GM23338 (cell line): ENCODE data around the gene PCSK5. TPM values are rescaled to one million over a fixed set of nuclear protein-coding genes. Genes with fewer than 3 reads are reported as not detected.

Experiments
- ATAC-seq: fragments of 200-7000 bp; cut with Tn5 transposase; 3 replicates; pipeline ENCODE4 v1.9.1; 2020
- DNase-seq: peaks from one replicate; pipeline ENCODE4 v3.0.0-alpha.2; 2015; ENCODE audit warnings: low spot score
- H2AFZ ChIP-seq: fragments of 200-600 bp; sonication (generic); 2 replicates; pipeline ENCODE4 v1.8.0; 2016; ENCODE audit warnings: antibody characterized with exemption, mild to moderate bottlenecking, moderate library complexity
- H3F3A ChIP-seq: fragments of 200-600 bp; sonication (generic); replicated peaks from 2 replicates; pipeline ENCODE4 v1.8.0; 2017; ENCODE audit warnings: antibody characterized with exemption, mixed run types, low read depth
- H3K27ac ChIP-seq: fragments of 200-600 bp; sonication (generic); 2 replicates; pipeline ENCODE4 v1.6.1; 2016; ENCODE audit warnings: low read depth
- H3K27me3 ChIP-seq: fragments of 200-600 bp; sonication (generic); 2 replicates; pipeline ENCODE4 v1.8.0; 2016; ENCODE audit warnings: mild to moderate bottlenecking, mixed run types, moderate library complexity; ENCODE audit not compliant: insufficient read depth
- H3K36me3 ChIP-seq: fragments of 200-600 bp; sonication (generic); 2 replicates; pipeline ENCODE4 v1.8.0; 2016; ENCODE audit warnings: mild to moderate bottlenecking; ENCODE audit not compliant: insufficient read depth
- H3K4me1 ChIP-seq: fragments of 200-600 bp; sonication (generic); 2 replicates; pipeline ENCODE4 v1.8.0; 2016; ENCODE audit warnings: mild to moderate bottlenecking, moderate library complexity; ENCODE audit not compliant: insufficient read depth
- H3K4me2 ChIP-seq: fragments of 200-600 bp; sonication (generic); 2 replicates; pipeline ENCODE4 v1.7.1; 2017; ENCODE audit warnings: mixed run types
- H3K4me3 ChIP-seq: fragments of 200-600 bp; sonication (generic); 2 replicates; pipeline ENCODE4 v1.6.1; 2016; ENCODE audit warnings: mixed run types
- H3K79me2 ChIP-seq: fragments of 200-600 bp; sonication (generic); replicated peaks from 2 replicates; pipeline ENCODE4 v1.8.0; 2017; ENCODE audit warnings: mild to moderate bottlenecking; ENCODE audit not compliant: insufficient read depth
- H3K9me2 ChIP-seq: fragments of 200-600 bp; sonication (generic); 2 replicates; pipeline ENCODE4 v1.8.0; 2017; ENCODE audit not compliant: insufficient read depth
- H4K20me1 ChIP-seq: fragments of 200-600 bp; sonication (generic); replicated peaks from 2 replicates; pipeline ENCODE4 v1.8.0; 2017; ENCODE audit warnings: mild to moderate bottlenecking; ENCODE audit not compliant: insufficient read depth
- H3K27ac Mint-ChIP-seq: 2 replicates; pipeline ENCODE4 v1.8.0; 2020; ENCODE audit warnings: inconsistent platforms, mild to moderate bottlenecking, moderate library complexity, mixed read lengths
- H3K27me3 Mint-ChIP-seq: 3 replicates; pipeline ENCODE4 v1.8.0; 2022; ENCODE audit warnings: low read depth, mild to moderate bottlenecking, moderate library complexity, mixed read lengths, inconsistent platforms; ENCODE audit not compliant: insufficient read depth, poor library complexity
- H3K36me3 Mint-ChIP-seq: 3 replicates; pipeline ENCODE4 v1.8.0; 2021; ENCODE audit warnings: low read depth, mild to moderate bottlenecking, inconsistent platforms, moderate library complexity, mixed read lengths
- H3K4me1 Mint-ChIP-seq: 3 replicates; pipeline ENCODE4 v1.8.0; 2020; ENCODE audit warnings: mild to moderate bottlenecking, inconsistent platforms, mixed read lengths
- H3K4me3 Mint-ChIP-seq: 3 replicates; pipeline ENCODE4 v1.8.0; 2021; ENCODE audit warnings: moderate library complexity, mild to moderate bottlenecking, inconsistent platforms, mixed read lengths
- H3K9me3 Mint-ChIP-seq: 3 replicates; pipeline ENCODE4 v1.8.0; 2020; ENCODE audit warnings: moderate library complexity, mild to moderate bottlenecking, inconsistent platforms, mixed read lengths
- CREB1 ChIP-seq: fragments of 250-450 bp; sonication (Bioruptor Pico); IDR thresholded peaks from 2 replicates; pipeline ENCODE4 v1.5.0; 2020; ENCODE audit warnings: low read depth, mild to moderate bottlenecking, moderate library complexity
- JUNB ChIP-seq: IDR thresholded peaks from one replicate; pipeline ENCODE4 v1.6.1; 2016; ENCODE audit warnings: antibody characterized with exemption; ENCODE audit not compliant: unreplicated experiment
- POLR2AphosphoS5 ChIP-seq: IDR thresholded peaks from 2 replicates; pipeline ENCODE4 v1.6.1; 2016; ENCODE audit warnings: antibody characterized with exemption, low read depth
- ZNF114 ChIP-seq: fragments of 250-450 bp; sonication (Bioruptor Pico); IDR thresholded peaks from 2 replicates; pipeline ENCODE4 v1.5.0; 2020; ENCODE audit warnings: mild to moderate bottlenecking, moderate library complexity
- ZNF331 ChIP-seq: fragments of 250-450 bp; sonication (Bioruptor Pico); IDR thresholded peaks from 2 replicates; pipeline ENCODE4 v1.5.0; 2020; ENCODE audit warnings: low read depth, mild to moderate bottlenecking, moderate library complexity
- polyA plus RNA-seq: library from polyadenylated mRNA; unstranded; fragments of >200 nt; fragmentation: Nextera tagmentation; extraction: Ambion mirVana; gene quantifications from 2 replicates; pipeline ENCODE4 v1.2.1, GENCODE V29; 2016
- total RNA-seq: library from RNA; depleted of rRNA; stranded (reverse); fragments of >200 nt; shearing (Covaris generic); gene quantifications from 2 replicates; pipeline ENCODE4 v1.2.3, GENCODE V29; 2014
- TF ChIP-seq, protein P1 (sequence below): fragments of 250-450 bp; sonication (Bioruptor Pico); IDR thresholded peaks from 2 replicates; pipeline ENCODE4 v1.5.0; 2020; ENCODE audit warnings: mild to moderate bottlenecking, moderate library complexity
- TF ChIP-seq, protein P2 (sequence below): IDR thresholded peaks from one replicate; pipeline ENCODE4 v1.6.1; 2018; ENCODE audit warnings: antibody characterized with exemption; ENCODE audit not compliant: unreplicated experiment
- TF ChIP-seq, protein P3 (sequence below): IDR thresholded peaks from 2 replicates; pipeline ENCODE4 v1.6.1; 2016; ENCODE audit warnings: antibody characterized with exemption
- TF ChIP-seq, protein P4 (sequence below), 2 experiments: fragments of 200-600 bp in 1 of 2; sonication (generic) in 1 of 2; conservative IDR thresholded peaks; 2 replicates each; pipeline versions ENCODE4 v1.5.1 to v1.6.1; 2016 to 2017; ENCODE audit warnings: antibody characterized with exemption in 2 of 2, low read depth in 2 of 2, mild to moderate bottlenecking in 2 of 2, moderate library complexity in 1 of 2

The PCSK5 gene
- total and polyA plus RNA-seq, 2 experiments from 2014 or later = 12.3 to 34.8 TPM

GRCh38 chr9:75946766-75947165 lies 56.3 kb downstream of the PCSK5 start (continued):
- TF ChIP-seq, protein P1, sequence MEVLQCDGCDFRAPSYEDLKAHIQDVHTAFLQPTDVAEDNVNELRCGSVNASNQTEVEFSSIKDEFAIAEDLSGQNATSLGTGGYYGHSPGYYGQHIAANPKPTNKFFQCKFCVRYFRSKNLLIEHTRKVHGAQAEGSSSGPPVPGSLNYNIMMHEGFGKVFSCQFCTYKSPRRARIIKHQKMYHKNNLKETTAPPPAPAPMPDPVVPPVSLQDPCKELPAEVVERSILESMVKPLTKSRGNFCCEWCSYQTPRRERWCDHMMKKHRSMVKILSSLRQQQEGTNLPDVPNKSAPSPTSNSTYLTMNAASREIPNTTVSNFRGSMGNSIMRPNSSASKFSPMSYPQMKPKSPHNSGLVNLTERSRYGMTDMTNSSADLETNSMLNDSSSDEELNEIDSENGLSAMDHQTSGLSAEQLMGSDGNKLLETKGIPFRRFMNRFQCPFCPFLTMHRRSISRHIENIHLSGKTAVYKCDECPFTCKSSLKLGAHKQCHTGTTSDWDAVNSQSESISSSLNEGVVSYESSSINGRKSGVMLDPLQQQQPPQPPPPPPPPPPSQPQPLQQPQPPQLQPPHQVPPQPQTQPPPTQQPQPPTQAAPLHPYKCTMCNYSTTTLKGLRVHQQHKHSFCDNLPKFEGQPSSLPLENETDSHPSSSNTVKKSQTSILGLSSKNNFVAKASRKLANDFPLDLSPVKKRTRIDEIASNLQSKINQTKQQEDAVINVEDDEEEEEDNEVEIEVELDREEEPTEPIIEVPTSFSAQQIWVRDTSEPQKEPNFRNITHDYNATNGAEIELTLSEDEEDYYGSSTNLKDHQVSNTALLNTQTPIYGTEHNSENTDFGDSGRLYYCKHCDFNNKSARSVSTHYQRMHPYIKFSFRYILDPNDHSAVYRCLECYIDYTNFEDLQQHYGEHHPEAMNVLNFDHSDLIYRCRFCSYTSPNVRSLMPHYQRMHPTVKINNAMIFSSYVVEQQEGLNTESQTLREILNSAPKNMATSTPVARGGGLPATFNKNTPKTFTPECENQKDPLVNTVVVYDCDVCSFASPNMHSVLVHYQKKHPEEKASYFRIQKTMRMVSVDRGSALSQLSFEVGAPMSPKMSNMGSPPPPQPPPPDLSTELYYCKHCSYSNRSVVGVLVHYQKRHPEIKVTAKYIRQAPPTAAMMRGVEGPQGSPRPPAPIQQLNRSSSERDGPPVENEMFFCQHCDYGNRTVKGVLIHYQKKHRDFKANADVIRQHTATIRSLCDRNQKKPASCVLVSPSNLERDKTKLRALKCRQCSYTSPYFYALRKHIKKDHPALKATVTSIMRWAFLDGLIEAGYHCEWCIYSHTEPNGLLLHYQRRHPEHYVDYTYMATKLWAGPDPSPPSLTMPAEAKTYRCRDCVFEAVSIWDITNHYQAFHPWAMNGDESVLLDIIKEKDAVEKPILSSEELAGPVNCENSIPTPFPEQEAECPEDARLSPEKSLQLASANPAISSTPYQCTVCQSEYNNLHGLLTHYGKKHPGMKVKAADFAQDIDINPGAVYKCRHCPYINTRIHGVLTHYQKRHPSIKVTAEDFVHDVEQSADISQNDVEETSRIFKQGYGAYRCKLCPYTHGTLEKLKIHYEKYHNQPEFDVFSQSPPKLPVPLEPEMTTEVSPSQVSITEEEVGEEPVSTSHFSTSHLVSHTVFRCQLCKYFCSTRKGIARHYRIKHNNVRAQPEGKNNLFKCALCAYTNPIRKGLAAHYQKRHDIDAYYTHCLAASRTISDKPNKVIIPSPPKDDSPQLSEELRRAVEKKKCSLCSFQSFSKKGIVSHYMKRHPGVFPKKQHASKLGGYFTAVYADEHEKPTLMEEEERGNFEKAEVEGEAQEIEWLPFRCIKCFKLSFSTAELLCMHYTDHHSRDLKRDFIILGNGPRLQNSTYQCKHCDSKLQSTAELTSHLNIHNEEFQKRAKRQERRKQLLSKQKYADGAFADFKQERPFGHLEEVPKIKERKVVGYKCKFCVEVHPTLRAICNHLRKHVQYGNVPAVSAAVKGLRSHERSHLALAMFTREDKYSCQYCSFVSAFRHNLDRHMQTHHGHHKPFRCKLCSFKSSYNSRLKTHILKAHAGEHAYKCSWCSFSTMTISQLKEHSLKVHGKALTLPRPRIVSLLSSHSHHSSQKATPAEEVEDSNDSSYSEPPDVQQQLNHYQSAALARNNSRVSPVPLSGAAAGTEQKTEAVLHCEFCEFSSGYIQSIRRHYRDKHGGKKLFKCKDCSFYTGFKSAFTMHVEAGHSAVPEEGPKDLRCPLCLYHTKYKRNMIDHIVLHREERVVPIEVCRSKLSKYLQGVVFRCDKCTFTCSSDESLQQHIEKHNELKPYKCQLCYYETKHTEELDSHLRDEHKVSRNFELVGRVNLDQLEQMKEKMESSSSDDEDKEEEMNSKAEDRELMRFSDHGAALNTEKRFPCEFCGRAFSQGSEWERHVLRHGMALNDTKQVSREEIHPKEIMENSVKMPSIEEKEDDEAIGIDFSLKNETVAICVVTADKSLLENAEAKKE (CRISPR knock-in tag) = no peak

GRCh38 chr9:75947233-75947632 lies 56.8 kb downstream of the PCSK5 start:
- Histone ChIP-seq H3K9me2 (no peaks in the 10 kb centered on the region), H3K36me3 (no peaks in the 10 kb centered on the region; the same call in 1 of the 2 replicates), H3K27ac (no peak overlapping the region), H2AFZ (no peak overlapping the region), H3K27me3 (no peaks in the 10 kb centered on the region), H3K4me2 (no peak overlapping the region), H3F3A (no peaks in the 10 kb centered on the region), H3K4me3 (no peak overlapping the region), H3K79me2 (peaks cover 32% of the 10 kb centered on the region), H4K20me1 (no peaks in the 10 kb centered on the region), H3K4me1 (peaks cover 9% of the 10 kb centered on the region; the same call in 1 of the 2 replicates)
- Mint-ChIP-seq H3K9me3 (no peaks in the 10 kb centered on the region), H3K27ac (no peak overlapping the region), H3K36me3 (peaks cover 20% of the 10 kb centered on the region), H3K27me3 (no peaks in the 10 kb centered on the region), H3K4me1 (peaks cover 5% of the 10 kb centered on the region; the same call in 1 of the 3 replicates), H3K4me3 (no peak overlapping the region)
- DNase-seq (no peak), ATAC-seq (no peak)
- TF ChIP-seq POLR2AphosphoS5 (no peak), ZNF114 (CRISPR knock-in tag) (no peak), ZNF331 (no peak), CREB1 (no peak), JUNB (no peak)
- TF ChIP-seq, protein P2, sequence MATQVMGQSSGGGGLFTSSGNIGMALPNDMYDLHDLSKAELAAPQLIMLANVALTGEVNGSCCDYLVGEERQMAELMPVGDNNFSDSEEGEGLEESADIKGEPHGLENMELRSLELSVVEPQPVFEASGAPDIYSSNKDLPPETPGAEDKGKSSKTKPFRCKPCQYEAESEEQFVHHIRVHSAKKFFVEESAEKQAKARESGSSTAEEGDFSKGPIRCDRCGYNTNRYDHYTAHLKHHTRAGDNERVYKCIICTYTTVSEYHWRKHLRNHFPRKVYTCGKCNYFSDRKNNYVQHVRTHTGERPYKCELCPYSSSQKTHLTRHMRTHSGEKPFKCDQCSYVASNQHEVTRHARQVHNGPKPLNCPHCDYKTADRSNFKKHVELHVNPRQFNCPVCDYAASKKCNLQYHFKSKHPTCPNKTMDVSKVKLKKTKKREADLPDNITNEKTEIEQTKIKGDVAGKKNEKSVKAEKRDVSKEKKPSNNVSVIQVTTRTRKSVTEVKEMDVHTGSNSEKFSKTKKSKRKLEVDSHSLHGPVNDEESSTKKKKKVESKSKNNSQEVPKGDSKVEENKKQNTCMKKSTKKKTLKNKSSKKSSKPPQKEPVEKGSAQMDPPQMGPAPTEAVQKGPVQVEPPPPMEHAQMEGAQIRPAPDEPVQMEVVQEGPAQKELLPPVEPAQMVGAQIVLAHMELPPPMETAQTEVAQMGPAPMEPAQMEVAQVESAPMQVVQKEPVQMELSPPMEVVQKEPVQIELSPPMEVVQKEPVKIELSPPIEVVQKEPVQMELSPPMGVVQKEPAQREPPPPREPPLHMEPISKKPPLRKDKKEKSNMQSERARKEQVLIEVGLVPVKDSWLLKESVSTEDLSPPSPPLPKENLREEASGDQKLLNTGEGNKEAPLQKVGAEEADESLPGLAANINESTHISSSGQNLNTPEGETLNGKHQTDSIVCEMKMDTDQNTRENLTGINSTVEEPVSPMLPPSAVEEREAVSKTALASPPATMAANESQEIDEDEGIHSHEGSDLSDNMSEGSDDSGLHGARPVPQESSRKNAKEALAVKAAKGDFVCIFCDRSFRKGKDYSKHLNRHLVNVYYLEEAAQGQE = no peak
- TF ChIP-seq, protein P3, sequence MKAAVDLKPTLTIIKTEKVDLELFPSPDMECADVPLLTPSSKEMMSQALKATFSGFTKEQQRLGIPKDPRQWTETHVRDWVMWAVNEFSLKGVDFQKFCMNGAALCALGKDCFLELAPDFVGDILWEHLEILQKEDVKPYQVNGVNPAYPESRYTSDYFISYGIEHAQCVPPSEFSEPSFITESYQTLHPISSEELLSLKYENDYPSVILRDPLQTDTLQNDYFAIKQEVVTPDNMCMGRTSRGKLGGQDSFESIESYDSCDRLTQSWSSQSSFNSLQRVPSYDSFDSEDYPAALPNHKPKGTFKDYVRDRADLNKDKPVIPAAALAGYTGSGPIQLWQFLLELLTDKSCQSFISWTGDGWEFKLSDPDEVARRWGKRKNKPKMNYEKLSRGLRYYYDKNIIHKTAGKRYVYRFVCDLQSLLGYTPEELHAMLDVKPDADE = no peak
- TF ChIP-seq, protein P4, sequence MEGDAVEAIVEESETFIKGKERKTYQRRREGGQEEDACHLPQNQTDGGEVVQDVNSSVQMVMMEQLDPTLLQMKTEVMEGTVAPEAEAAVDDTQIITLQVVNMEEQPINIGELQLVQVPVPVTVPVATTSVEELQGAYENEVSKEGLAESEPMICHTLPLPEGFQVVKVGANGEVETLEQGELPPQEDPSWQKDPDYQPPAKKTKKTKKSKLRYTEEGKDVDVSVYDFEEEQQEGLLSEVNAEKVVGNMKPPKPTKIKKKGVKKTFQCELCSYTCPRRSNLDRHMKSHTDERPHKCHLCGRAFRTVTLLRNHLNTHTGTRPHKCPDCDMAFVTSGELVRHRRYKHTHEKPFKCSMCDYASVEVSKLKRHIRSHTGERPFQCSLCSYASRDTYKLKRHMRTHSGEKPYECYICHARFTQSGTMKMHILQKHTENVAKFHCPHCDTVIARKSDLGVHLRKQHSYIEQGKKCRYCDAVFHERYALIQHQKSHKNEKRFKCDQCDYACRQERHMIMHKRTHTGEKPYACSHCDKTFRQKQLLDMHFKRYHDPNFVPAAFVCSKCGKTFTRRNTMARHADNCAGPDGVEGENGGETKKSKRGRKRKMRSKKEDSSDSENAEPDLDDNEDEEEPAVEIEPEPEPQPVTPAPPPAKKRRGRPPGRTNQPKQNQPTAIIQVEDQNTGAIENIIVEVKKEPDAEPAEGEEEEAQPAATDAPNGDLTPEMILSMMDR (conservative IDR thresholded peaks at IDR 0.05; ENCODE audit: low read depth in 2 of 2) = no peak
